CD4-positive, CD25-positive, alpha-beta regulatory T cell (primary cell): ENCODE data around the gene CYTH4. TPM values are rescaled to one million over a fixed set of nuclear protein-coding genes. Genes with fewer than 3 reads are reported as not detected.

ENCODE experiments used
- ATAC-seq, 2 donors: fragments of 150-1000 bp; cut with Tn5 transposase; one replicate each; pipeline ENCODE4 v1.10.0; 2021; ENCODE audit warnings: low read depth in 2 of 2, moderate number of reproducible peaks in 2 of 2, moderate library complexity in 1 of 2
- DNase-seq, 3 donors: peaks; one replicate each; pipeline versions ENCODE4 v3.0.0 to v3.0.0-alpha.2; 2012 to 2022; ENCODE audit warnings: mixed read lengths in 1 of 3
- H3K27ac ChIP-seq: one replicate; pipeline ENCODE4 v1.7.0; 2013; ENCODE audit warnings: mild to moderate bottlenecking, low read length; ENCODE audit not compliant: insufficient read depth, poor library complexity, severe bottlenecking
- H3K27me3 ChIP-seq: one replicate; pipeline ENCODE4 v1.7.0; 2013; ENCODE audit warnings: low read length; ENCODE audit not compliant: control insufficient read depth, insufficient read depth
- H3K36me3 ChIP-seq: one replicate; pipeline ENCODE4 v1.7.0; 2013; ENCODE audit warnings: mild to moderate bottlenecking, low read length, moderate library complexity; ENCODE audit not compliant: control insufficient read depth, insufficient read depth
- H3K4me1 ChIP-seq: 2 replicates; pipeline ENCODE4 v1.7.0; 2013; ENCODE audit warnings: mild to moderate bottlenecking, low read length; ENCODE audit not compliant: insufficient read depth, control insufficient read depth, poor library complexity, severe bottlenecking
- H3K4me3 ChIP-seq: one replicate; pipeline ENCODE4 v1.7.0; 2013; ENCODE audit warnings: low read depth, mild to moderate bottlenecking, low read length, moderate library complexity
- H3K9me3 ChIP-seq, 2 experiments: 1 replicate in 1 of 2; 2 replicates in 1 of 2; pipeline ENCODE4 v1.7.0; 2013; ENCODE audit warnings: low read length in 2 of 2, mild to moderate bottlenecking in 1 of 2, moderate library complexity in 1 of 2; ENCODE audit not compliant: control insufficient read depth in 2 of 2
- H3K27ac Mint-ChIP-seq, 3 donors: one replicate each; pipeline ENCODE4 v1.8.0; 2020 to 2022; ENCODE audit warnings: mild to moderate bottlenecking in 3 of 3, mixed read lengths in 3 of 3, moderate library complexity in 2 of 3
- H3K27me3 Mint-ChIP-seq: one replicate; pipeline ENCODE4 v1.8.0; 2022; ENCODE audit warnings: mild to moderate bottlenecking, mixed read lengths
- H3K36me3 Mint-ChIP-seq: one replicate; pipeline ENCODE4 v1.8.0; 2020; ENCODE audit warnings: mixed read lengths
- H3K4me1 Mint-ChIP-seq, 4 donors: one replicate each; pipeline ENCODE4 v1.8.0; 2020 to 2022; ENCODE audit warnings: mixed read lengths in 4 of 4, mild to moderate bottlenecking in 1 of 4
- H3K4me3 Mint-ChIP-seq, 4 donors: one replicate each; pipeline ENCODE4 v1.8.0; 2020 to 2022; ENCODE audit warnings: mild to moderate bottlenecking in 4 of 4, mixed read lengths in 4 of 4, moderate library complexity in 3 of 4
- H3K9me3 Mint-ChIP-seq, 7 donors: one replicate each; pipeline ENCODE4 v1.8.0; 2020 to 2022; ENCODE audit warnings: mixed read lengths in 7 of 7, mild to moderate bottlenecking in 3 of 7, moderate library complexity in 2 of 7
- polyA plus RNA-seq, 4 donors: library from polyadenylated mRNA; unstranded; fragments of 300-500 nt; fragmentation: Illumina TruSeq; gene quantifications; one replicate each; pipeline ENCODE4 v1.2.3, GENCODE V29; 2021
- total RNA-seq: library from RNA; stranded (reverse); gene quantifications from one replicate; pipeline ENCODE4 v1.2.3, GENCODE V29; 2022

The CYTH4 gene
- total and polyA plus RNA-seq, 5 donors from 2014 or later, result 47.4 to 153 (median 49.9) TPM

DNA sequence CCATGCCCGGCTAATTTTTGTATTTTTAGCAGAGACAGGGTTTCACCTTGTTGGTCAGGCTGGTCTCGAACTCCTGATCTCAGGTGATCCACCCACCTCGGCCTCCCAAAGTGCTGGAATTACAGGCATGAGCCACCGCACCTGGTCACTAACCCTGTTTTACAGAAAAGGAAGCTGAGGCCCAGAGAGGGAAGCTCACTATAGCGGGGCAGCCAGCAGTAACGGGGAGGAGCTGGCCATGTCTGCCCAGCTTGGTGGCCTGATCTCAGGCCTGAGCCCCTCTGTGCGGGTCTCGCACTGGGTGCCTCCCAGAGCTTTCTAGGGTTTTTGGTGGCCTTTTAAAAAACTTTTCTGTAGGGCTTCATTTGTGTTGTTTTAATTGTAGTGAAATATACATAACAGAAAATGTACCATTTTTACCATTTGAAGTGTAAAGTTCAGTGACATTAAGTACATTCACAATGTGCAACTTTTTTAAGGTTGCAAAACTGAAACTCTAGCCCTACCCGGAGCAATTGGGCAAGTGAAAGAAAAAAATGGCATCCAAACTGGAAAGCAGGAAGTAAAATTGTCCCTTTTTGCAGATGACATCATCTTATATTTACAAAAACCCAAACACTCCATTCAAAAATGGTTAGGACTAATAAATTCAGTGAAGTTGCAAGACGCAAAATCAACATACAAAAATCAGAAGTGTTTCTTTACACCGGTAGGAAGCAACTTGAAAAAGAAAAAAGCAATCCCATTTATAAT, 14.5 kb upstream of the CYTH4 start:
- Histone ChIP-seq H3K27me3 (no peaks in the 10 kb centered on the region), H3K27ac (peak overlapping the region; percentile 65), H3K36me3 (no peaks in the 10 kb centered on the region), H3K4me1 (peaks cover 25% of the 10 kb centered on the region), H3K4me3 (no peak overlapping the region), H3K9me3 (peaks cover 4 to 7% of the 10 kb centered on the region in 2 experiments)
- no peaks in the 10 kb centered on the region for H3K27me3 Mint-ChIP-seq
- DNase-seq (no peak), ATAC-seq (no peak)
- peaks cover 9 to 37% (median 21%) of the 10 kb centered on the region in 4 donors for H3K4me1 Mint-ChIP-seq
- peak overlapping the region in 2 of 3 donors; percentile 88 to 94 for H3K27ac Mint-ChIP-seq
- H3K4me3 Mint-ChIP-seq, result peak overlapping the region; percentile 70 to 98 (median 88)
- H3K36me3 Mint-ChIP-seq, result no peaks in the 10 kb centered on the region
- H3K9me3 Mint-ChIP-seq, result peaks cover 0 to 4% (median 0%) of the 10 kb centered on the region in 7 donors

DNA sequence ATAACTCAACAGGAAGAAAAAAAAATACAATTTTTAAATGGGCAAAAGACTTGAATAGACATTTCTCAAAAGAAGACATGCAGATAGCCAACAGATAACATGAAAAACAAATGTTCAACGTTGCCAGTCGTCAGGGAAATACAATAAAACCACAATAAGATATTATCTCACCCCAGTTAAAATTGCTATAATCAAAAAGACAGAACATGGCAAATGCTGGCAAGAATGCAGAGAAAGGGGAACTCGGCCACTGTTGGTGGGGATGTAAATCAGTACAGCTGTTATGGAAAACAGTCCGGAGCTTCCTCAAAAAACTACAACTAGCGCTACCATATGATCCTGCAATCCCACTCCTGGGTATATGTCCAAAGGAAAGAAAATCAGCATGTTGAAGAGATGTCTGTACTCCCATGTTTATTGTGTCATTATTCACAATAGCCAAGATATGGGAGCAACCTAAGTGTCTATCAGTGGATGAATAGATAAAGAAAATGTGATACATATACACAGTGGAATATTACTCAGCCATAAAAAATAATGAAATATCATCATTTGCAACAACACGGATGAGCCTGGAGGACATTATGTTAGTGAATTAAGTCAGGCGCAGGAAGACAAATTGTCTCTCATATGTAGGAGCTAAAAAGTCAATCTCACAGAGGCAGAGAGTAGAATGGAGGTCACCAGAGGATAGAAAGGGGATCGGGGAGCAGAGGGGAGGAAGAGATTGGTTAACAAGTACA, 12.2 kb upstream of the CYTH4 start:
- H3K9me3 ChIP-seq, result no peaks in the 10 kb centered on the region
- H3K36me3 Mint-ChIP-seq, result no peaks in the 10 kb centered on the region
- peak overlapping the region in 2 of 3 donors; percentile 14 to 51 for H3K27ac Mint-ChIP-seq
- H3K27me3 ChIP-seq, result no peaks in the 10 kb centered on the region
- no peak for ATAC-seq
- no peak overlapping the region for H3K4me3 ChIP-seq
- H3K27ac ChIP-seq, result no peak overlapping the region
- no peak for DNase-seq
- H3K27me3 Mint-ChIP-seq, result no peaks in the 10 kb centered on the region
- peaks cover 0 to 3% (median 0%) of the 10 kb centered on the region in 7 donors for H3K9me3 Mint-ChIP-seq
- no peaks in the 10 kb centered on the region for H3K36me3 ChIP-seq
- H3K4me1 ChIP-seq, result peaks cover 25% of the 10 kb centered on the region
- H3K4me1 Mint-ChIP-seq, result peaks cover 13 to 37% (median 21%) of the 10 kb centered on the region in 4 donors
- peak overlapping the region in 1 of 4 donors; percentile 11 for H3K4me3 Mint-ChIP-seq

DNA sequence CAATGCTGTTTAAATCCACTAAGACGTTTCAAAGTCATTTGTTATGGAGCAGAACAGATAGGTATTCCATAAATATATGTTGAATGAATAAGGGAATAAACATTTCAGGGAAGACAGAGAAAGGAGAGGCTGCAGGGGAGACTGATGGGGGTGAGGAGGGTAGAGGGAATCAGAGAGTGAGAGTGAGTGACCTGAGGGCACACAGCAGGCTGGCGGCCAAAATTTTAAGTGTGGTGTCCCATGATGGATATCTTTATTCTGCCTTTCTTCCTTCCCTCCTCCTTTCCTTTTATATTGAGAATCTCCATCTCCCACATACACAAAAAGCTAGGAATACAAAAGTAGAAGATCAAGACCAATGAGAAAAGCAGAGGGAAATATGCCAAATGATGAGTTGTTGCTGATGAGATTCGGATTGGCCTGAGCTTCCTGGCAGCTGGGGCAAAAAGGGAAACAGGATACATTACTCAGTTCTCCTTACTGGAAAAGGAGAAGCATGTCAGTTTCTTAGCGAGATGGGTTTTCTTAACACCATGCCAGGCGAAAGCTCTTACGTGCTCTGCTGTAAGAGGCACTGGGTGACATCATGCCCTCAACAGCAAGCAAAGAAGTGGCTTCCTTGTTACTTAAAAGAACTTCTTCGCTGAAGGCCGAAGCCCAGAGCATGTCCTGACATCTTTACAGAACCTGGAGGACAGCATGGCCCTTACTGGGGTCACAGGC, 11.2 kb upstream of the CYTH4 start:
- peak overlapping the region in 1 of 3 donors; percentile 34 for H3K27ac Mint-ChIP-seq
- ATAC-seq, result no peak

DNA sequence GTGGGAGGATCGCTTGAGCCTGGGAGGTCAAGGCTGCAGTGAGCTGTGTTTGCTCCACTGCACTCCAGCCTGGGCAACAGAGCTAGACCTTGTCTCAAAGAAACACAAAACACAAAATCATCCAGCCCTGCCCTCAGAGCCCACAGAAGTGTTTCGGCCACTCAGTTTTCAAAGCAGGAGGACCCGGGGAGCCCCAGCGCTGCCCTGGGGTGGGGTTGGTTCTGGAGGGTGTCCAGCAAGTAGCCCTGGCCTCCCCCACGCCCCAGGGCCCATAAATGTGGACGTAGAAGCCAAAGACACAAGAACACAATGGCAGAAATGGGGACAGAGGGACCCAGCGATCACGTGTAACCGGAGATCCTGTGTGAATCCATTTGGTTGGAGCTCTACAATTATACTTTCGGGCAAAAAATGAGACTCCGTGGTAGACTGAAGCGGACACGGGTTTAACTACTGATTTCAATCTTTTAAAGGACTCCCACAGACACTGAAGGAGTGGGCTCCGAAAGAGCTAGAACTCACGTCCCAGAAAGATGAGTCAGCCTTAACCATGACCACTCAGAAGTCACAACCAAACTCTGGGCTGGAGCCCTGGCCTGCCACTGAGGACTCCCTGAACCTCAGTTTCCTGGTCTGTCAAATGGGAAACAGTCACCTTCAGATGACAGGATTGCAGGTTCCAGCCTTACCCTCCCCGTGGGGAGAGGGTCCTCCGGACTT, 9.0 kb upstream of the CYTH4 start:
- no peak for DNase-seq
- Mint-ChIP-seq H3K9me3 (no peaks in the 10 kb centered on the region), H3K27ac (no peak overlapping the region), H3K4me1 (peaks cover 13 to 26% (median 17%) of the 10 kb centered on the region in 4 donors), H3K36me3 (no peaks in the 10 kb centered on the region), H3K27me3 (no peaks in the 10 kb centered on the region), H3K4me3 (no peak overlapping the region)
- ATAC-seq, result no peak
- Histone ChIP-seq H3K4me3 (no peak overlapping the region), H3K4me1 (peaks cover 11% of the 10 kb centered on the region), H3K9me3 (no peaks in the 10 kb centered on the region), H3K27ac (no peak overlapping the region), H3K27me3 (no peaks in the 10 kb centered on the region), H3K36me3 (no peaks in the 10 kb centered on the region)

More for the DNA sequence above, 11.2 kb upstream of the CYTH4 start:
- Histone ChIP-seq H3K27me3 (no peaks in the 10 kb centered on the region), H3K27ac (no peak overlapping the region), H3K9me3 (no peaks in the 10 kb centered on the region), H3K4me1 (peaks cover 25% of the 10 kb centered on the region), H3K4me3 (no peak overlapping the region), H3K36me3 (no peaks in the 10 kb centered on the region)
- Mint-ChIP-seq H3K27me3 (no peaks in the 10 kb centered on the region), H3K36me3 (no peaks in the 10 kb centered on the region), H3K4me1 (peaks cover 13 to 42% (median 24%) of the 10 kb centered on the region in 4 donors), H3K9me3 (peaks cover 0 to 3% (median 0%) of the 10 kb centered on the region in 7 donors), H3K4me3 (no peak overlapping the region)
- no peak for DNase-seq

DNA sequence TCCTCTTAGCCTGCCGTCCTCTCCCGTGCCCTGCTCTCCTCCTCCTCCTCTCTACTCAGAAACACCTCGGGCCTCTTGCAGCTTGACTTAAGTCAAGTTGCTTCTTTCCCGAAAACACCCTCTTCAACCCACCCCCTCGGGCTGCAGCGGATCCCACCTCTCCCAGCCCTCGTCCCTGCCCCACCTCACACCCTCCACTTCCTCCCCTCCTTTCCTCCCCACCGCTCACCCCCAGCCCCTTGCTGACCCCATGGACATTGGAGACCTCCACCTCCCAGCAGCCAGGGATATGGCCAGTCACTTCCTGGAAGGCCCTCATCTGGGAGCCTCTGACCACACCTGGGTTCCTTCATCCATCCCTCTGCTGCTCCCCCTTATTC, 8.5 kb upstream of the CYTH4 start:
- ATAC-seq (no peak), DNase-seq (no peak)
- no peaks in the 10 kb centered on the region for H3K9me3 ChIP-seq
- no peaks in the 10 kb centered on the region for H3K36me3 ChIP-seq
- Mint-ChIP-seq H3K27me3 (no peaks in the 10 kb centered on the region), H3K9me3 (no peaks in the 10 kb centered on the region), H3K4me3 (no peak overlapping the region), H3K4me1 (peaks cover 13 to 25% (median 18%) of the 10 kb centered on the region in 4 donors), H3K36me3 (no peaks in the 10 kb centered on the region), H3K27ac (no peak overlapping the region)
- H3K27me3 ChIP-seq, result no peaks in the 10 kb centered on the region
- H3K4me3 ChIP-seq, result no peak overlapping the region
- H3K4me1 ChIP-seq, result peaks cover 11% of the 10 kb centered on the region
- no peak overlapping the region for H3K27ac ChIP-seq

DNA sequence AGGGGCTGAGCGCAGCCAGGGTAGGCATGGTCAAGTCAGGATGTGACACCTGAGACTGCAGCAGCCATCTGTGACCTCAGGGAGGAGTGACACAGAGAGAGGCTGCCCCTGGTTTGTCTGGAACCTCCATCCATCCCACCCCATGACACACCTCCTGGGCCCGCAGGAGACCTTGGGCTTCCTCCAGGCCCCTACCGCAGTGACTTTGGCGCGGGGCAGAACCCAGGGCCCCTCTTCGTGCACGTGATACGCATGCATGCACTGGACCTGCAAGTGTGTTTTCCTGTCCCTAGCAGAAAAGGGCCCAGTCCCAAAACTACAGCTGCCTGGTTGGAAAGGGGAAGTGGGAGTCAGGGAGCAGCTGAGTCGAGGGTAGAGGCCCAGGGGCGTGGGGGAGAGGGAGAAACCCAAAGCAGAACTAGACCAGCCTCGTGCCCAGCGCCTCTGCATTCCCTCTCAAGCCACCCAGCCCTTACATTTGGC, 7.9 kb upstream of the CYTH4 start:
- Mint-ChIP-seq H3K9me3 (no peaks in the 10 kb centered on the region), H3K4me1 (peaks cover 13 to 19% (median 15%) of the 10 kb centered on the region in 4 donors), H3K27me3 (no peaks in the 10 kb centered on the region), H3K4me3 (no peak overlapping the region), H3K27ac (peak overlapping the region in 1 of 3 donors; percentile 89), H3K36me3 (no peaks in the 10 kb centered on the region)
- no peaks in the 10 kb centered on the region for H3K9me3 ChIP-seq
- no peak for DNase-seq
- peaks cover 8% of the 10 kb centered on the region for H3K4me1 ChIP-seq
- ATAC-seq, result peak in 1 of 2 donors; percentile 19
- H3K27ac ChIP-seq, result no peak overlapping the region
- no peaks in the 10 kb centered on the region for H3K36me3 ChIP-seq
- H3K4me3 ChIP-seq, result no peak overlapping the region
- H3K27me3 ChIP-seq, result no peaks in the 10 kb centered on the region

DNA sequence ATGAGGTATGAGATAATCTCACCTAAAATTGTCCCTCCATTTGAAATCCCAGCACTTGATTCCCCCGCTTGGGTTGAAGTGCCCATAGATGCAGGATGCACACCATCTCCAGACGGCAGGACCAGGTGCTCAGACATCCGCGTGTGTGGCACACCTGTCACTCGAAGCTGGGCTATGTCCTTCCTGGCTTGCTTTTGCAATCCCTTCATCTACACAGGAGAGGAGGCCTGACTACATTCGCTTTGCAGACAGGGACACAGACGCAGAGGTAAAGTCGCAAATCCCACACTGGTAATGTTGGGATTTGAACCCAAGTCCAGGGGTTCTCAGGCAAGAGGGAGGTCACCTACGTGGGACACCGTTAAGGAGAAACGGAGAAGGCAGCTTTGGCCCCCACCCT, 7.2 kb upstream of the CYTH4 start:
- ATAC-seq (no peak), DNase-seq (no peak)
- Histone ChIP-seq H3K27ac (no peak overlapping the region), H3K27me3 (no peaks in the 10 kb centered on the region), H3K36me3 (no peaks in the 10 kb centered on the region), H3K4me3 (no peak overlapping the region), H3K9me3 (no peaks in the 10 kb centered on the region), H3K4me1 (peaks cover under 1% of the 10 kb centered on the region)
- H3K36me3 Mint-ChIP-seq, result no peaks in the 10 kb centered on the region
- H3K4me3 Mint-ChIP-seq, result peak overlapping the region in 1 of 4 donors; percentile 52
- peak overlapping the region in 1 of 3 donors; percentile 89 for H3K27ac Mint-ChIP-seq
- no peaks in the 10 kb centered on the region for H3K9me3 Mint-ChIP-seq
- no peaks in the 10 kb centered on the region for H3K27me3 Mint-ChIP-seq
- peaks cover 6 to 12% (median 8%) of the 10 kb centered on the region in 4 donors for H3K4me1 Mint-ChIP-seq
